Lung (tissue), 12 donors: ENCODE results near the gene TAB3. TPM values are rescaled to one million over a fixed set of nuclear protein-coding genes. Genes with fewer than 3 reads are reported as not detected.

Source experiments
- ATAC-seq: fragments of 200-7000 bp; cut with Tn5 transposase; one replicate; pipeline ENCODE4 v1.9.1; 2020; ENCODE audit warnings: moderate number of reproducible peaks; ENCODE audit not compliant: insufficient read depth, low FRiP score
- DNase-seq, 3 donors: peaks; one replicate each; pipeline ENCODE4 v3.0.0-alpha.2; 2013 to 2017
- H3K27ac ChIP-seq, 2 donors: one replicate each; pipeline ENCODE4 v1.5.1; 2013; ENCODE audit warnings: mild to moderate bottlenecking in 2 of 2, moderate library complexity in 2 of 2, control low read depth in 1 of 2, inconsistent platforms in 1 of 2, low read depth in 1 of 2, low read length in 1 of 2
- H3K27me3 ChIP-seq, 3 donors: one replicate each; pipeline ENCODE4 v1.5.1; 2013; ENCODE audit warnings: low read length in 2 of 3; ENCODE audit not compliant: control insufficient read depth in 3 of 3, insufficient read depth in 3 of 3
- H3K36me3 ChIP-seq, 4 donors: one replicate each; pipeline ENCODE4 v1.5.1; 2013; ENCODE audit warnings: low read length in 4 of 4, mild to moderate bottlenecking in 1 of 4, moderate library complexity in 1 of 4; ENCODE audit not compliant: control insufficient read depth in 4 of 4, insufficient read depth in 4 of 4
- H3K4me1 ChIP-seq, 5 donors: one replicate each; pipeline ENCODE4 v1.5.1; 2013; ENCODE audit warnings: low read length in 5 of 5, mild to moderate bottlenecking in 2 of 5, moderate library complexity in 1 of 5; ENCODE audit not compliant: control insufficient read depth in 5 of 5, insufficient read depth in 5 of 5
- H3K4me3 ChIP-seq: one replicate; pipeline ENCODE4 v1.5.1; 2013; ENCODE audit warnings: mild to moderate bottlenecking, control low read depth, moderate library complexity
- H3K9ac ChIP-seq, 2 donors: one replicate each; pipeline ENCODE4 v1.5.1; 2013; ENCODE audit warnings: low read length in 2 of 2, control low read depth in 1 of 2; ENCODE audit not compliant: insufficient read depth in 1 of 2
- H3K9me3 ChIP-seq, 4 donors: one replicate each; pipeline ENCODE4 v1.5.1; 2013; ENCODE audit warnings: low read length in 3 of 4, mild to moderate bottlenecking in 1 of 4, moderate library complexity in 1 of 4; ENCODE audit not compliant: control insufficient read depth in 4 of 4, insufficient read depth in 3 of 4
- WGBS, 2 donors: extraction: QIAGEN DNeasy Blood & Tissue Kit; methylation state at CpG; one replicate each; pipeline ENCODE4 v1.1.7; 2013; 5-methylcytosine and 5-hydroxymethylcytosine counted together
- polyA plus RNA-seq, 2 donors: library from polyadenylated mRNA; stranded (reverse); fragments of 200-250 nt; gene quantifications; one replicate each; pipeline ENCODE4 v1.2.1, GENCODE V29; 2013
- total RNA-seq, 2 donors: library from RNA; depleted of rRNA in 1 of 2; stranded (reverse); fragments of >200 nt in 1 of 2; gene quantifications; one replicate each; pipeline ENCODE4 v1.2.1, GENCODE V29; 2014 to 2021
- TF ChIP-seq, protein P1 (sequence below): IDR thresholded peaks from 2 replicates; pipeline ENCODE4 v1.5.1; 2012; ENCODE audit warnings: mild to moderate bottlenecking; ENCODE audit errors: control extremely low read depth, extremely low read depth
- donor health status: control.
- donor health status: control.
- donor health status: Bipolar disorder and iron deficiency.
- donor health status: healthy.
- donor health status: DM: yes; HTN: yes; CAD: no.

Gene TAB3
- total and polyA plus RNA-seq, 4 donors: 7.6 to 24.8 (median 13.8) TPM

DNA sequence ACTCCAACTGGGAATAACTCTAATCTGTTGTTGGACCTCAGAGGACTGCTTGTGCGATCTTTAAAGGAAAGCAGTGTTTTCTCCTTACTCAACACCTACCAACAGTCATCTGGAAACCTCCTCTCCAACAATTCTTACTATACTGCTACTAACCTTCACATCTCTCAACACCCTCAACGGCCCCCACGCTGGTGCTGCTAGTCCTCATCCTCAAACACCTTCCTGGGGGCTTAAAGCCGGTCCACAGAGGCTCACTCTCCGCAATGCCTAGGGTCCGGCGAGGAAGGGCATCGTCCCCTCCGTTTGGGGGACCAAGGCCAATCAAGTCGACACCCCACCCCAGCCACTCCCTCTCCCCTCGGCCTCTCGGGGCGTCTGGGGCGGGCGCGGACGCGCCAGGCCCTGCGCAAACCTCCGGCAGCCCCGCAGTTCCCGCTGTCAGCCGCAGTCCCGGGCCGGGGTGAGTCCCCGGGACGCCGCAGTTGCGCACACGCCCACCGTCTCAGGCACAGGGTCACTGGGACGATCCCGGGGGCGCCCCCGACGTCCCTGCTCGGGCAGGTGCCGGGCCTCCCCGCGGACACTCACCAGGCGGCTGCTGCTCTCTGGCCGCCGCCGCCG, 418 bp downstream of the TAB3 start:
- ATAC-seq (peak; percentile 0), DNase-seq (peak; percentile 16 to 33 (median 24))
- Histone ChIP-seq H3K4me3 (peak overlapping the region; percentile 66), H3K9me3 (peaks cover 0 to 7% (median 0%) of the 10 kb centered on the region in 4 donors), H3K9ac (peak overlapping the region; percentile 14 to 26), H3K27ac (peak overlapping the region; percentile 89 to 90), H3K36me3 (no peaks in the 10 kb centered on the region), H3K27me3 (no peaks in the 10 kb centered on the region), H3K4me1 (peaks cover 0 to 2% (median 0%) of the 10 kb centered on the region in 5 donors)
- 1 to 27% methylated on average over 15 to 45 of the region's 45 CpGs for WGBS, 2 donors
- TF ChIP-seq, protein P1, sequence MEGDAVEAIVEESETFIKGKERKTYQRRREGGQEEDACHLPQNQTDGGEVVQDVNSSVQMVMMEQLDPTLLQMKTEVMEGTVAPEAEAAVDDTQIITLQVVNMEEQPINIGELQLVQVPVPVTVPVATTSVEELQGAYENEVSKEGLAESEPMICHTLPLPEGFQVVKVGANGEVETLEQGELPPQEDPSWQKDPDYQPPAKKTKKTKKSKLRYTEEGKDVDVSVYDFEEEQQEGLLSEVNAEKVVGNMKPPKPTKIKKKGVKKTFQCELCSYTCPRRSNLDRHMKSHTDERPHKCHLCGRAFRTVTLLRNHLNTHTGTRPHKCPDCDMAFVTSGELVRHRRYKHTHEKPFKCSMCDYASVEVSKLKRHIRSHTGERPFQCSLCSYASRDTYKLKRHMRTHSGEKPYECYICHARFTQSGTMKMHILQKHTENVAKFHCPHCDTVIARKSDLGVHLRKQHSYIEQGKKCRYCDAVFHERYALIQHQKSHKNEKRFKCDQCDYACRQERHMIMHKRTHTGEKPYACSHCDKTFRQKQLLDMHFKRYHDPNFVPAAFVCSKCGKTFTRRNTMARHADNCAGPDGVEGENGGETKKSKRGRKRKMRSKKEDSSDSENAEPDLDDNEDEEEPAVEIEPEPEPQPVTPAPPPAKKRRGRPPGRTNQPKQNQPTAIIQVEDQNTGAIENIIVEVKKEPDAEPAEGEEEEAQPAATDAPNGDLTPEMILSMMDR: no peak

DNA sequence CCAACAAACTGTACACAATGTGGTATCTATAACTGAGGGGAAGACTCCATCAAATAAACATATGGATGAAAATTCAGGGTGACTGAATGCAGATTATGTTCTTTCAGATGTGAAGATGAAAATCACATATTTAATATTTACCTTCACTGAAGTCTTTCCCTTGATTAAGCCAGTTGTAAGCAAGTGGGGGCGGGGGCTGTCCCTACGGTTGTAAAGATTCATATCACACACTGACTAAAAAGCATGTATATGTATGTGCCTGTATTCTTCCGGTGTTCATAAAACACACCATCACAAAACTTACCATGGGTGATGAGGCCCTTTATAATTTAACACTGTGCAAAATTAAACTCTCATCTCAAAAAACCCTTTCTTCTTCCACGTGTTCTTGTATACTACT, 1.3 kb downstream of the TAB3 start:
- ATAC-seq: no peak
- Histone ChIP-seq H3K36me3 (no peaks in the 10 kb centered on the region), H3K27me3 (no peaks in the 10 kb centered on the region), H3K9me3 (peaks cover 0 to 7% (median 0%) of the 10 kb centered on the region in 4 donors), H3K9ac (no peak overlapping the region), H3K27ac (no peak overlapping the region), H3K4me3 (no peak overlapping the region), H3K4me1 (peaks cover 0 to 2% (median 0%) of the 10 kb centered on the region in 5 donors)
- DNase-seq: no peak
- TF ChIP-seq, protein P1: no peak
- 68 to 73% methylated on average over 4 of the region's 4 CpGs for WGBS, 2 donors

DNA sequence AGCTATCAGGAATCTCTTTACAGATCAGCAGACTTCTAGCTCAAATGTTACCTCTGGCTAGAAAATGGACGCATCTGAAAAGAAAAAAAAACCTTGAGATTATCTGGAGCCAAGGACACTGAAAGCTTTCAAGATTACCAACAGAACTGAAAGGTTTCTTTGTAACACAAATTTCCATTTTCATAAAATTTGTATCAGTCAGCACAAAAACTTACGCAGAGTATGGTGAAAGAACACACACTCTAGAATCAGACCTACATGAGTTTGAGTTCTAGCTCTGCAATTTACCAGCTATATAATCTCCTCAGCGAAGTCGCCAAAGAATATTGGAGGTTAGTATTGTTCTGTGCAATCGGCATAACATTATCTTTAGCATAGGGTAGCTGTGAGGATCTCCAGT, 1.8 kb downstream of the TAB3 start:
- no peak for DNase-seq
- Histone ChIP-seq H3K36me3 (no peaks in the 10 kb centered on the region), H3K27me3 (no peaks in the 10 kb centered on the region), H3K4me1 (peaks cover 0 to 2% (median 0%) of the 10 kb centered on the region in 5 donors), H3K9me3 (peaks cover 0 to 7% (median 0%) of the 10 kb centered on the region in 4 donors), H3K4me3 (no peak overlapping the region), H3K9ac (no peak overlapping the region), H3K27ac (no peak overlapping the region)
- ATAC-seq: no peak
- 85 to 97% methylated on average over 5 of the region's 5 CpGs for WGBS, 2 donors
- TF ChIP-seq, protein P1: no peak
